HG02973 (cell line): ENCODE data around the gene PHC2.

ENCODE experiments used
- ATAC-seq: cut with Tn5 transposase; IDR thresholded peaks from one replicate; pipeline ENCODE4 v1.9.1; 2021; ENCODE audit warnings: moderate library complexity; ENCODE audit not compliant: unreplicated experiment

The PHC2 gene

GRCh38 chr1:33392639-33393038 lies 38.3 kb downstream of the PHC2 start:
- ATAC-seq = no peak

- no peak for ATAC-seq
These were observed 38.7 kb downstream of the PHC2 start for GRCh38 chr1:33392206-33392605.

GRCh38 chr1:33391343-33392078 lies 39.4 kb downstream of the PHC2 start:
- ATAC-seq = no peak

GRCh38 chr1:33390542-33390941 lies 40.4 kb downstream of the PHC2 start:
- ATAC-seq = no peak

- no peak for ATAC-seq
These were observed 41.8 kb downstream of the PHC2 start for GRCh38 chr1:33388805-33389771.

- ATAC-seq = no peak
These were observed 43.3 kb downstream of the PHC2 start for GRCh38 chr1:33387625-33388024.

GRCh38 chr1:33385251-33385650 lies 45.6 kb downstream of the PHC2 start:
- ATAC-seq = no peak

GRCh38 chr1:33384040-33384812 lies 46.7 kb downstream of the PHC2 start:
- no peak for ATAC-seq

GRCh38 chr1:33383489-33383888 lies 47.4 kb downstream of the PHC2 start:
- ATAC-seq = no peak

GRCh38 chr1:33382661-33383415 lies 48.1 kb downstream of the PHC2 start:
- no peak for ATAC-seq

- ATAC-seq = no peak
These were observed 48.9 kb downstream of the PHC2 start for GRCh38 chr1:33381977-33382376.

- ATAC-seq = no peak
These were observed 50.1 kb downstream of the PHC2 start for GRCh38 chr1:33380811-33381210.

- ATAC-seq = no peak
These were observed 51.1 kb downstream of the PHC2 start for GRCh38 chr1:33379631-33380354.

GRCh38 chr1:33378976-33379375 lies 51.9 kb downstream of the PHC2 start:
- no peak for ATAC-seq

- ATAC-seq = no peak
These were observed 52.4 kb downstream of the PHC2 start for GRCh38 chr1:33378524-33378923.

GRCh38 chr1:33377756-33378155 lies 53.1 kb downstream of the PHC2 start:
- no peak for ATAC-seq

GRCh38 chr1:33377013-33377412 lies 53.9 kb downstream of the PHC2 start:
- no peak for ATAC-seq

GRCh38 chr1:33375316-33375715 lies 55.6 kb downstream of the PHC2 start:
- ATAC-seq = no peak

GRCh38 chr1:33374336-33375105 lies 56.4 kb downstream of the PHC2 start:
- ATAC-seq = no peak
